CD4-positive, alpha-beta T cell (primary cell): ENCODE measurements around the gene ZNF891. TPM values are rescaled to one million over a fixed set of nuclear protein-coding genes. Genes with fewer than 3 reads are reported as not detected.

Experiments used
- ATAC-seq: fragments of 200-7000 bp; cut with Tn5 transposase; one replicate; pipeline ENCODE4 v1.10.0; 2022; ENCODE audit warnings: mild to moderate bottlenecking; ENCODE audit not compliant: poor library complexity
- CTCF ChIA-PET: fragments of 350-600 bp; sonication (Branson Sonifier 250); formaldehyde crosslinking; loops from one replicate; lab custom pipeline; 2021; ENCODE audit warnings: antibody characterized with exemption, inconsistent platforms; lab: Charles Lee
- POLR2A ChIA-PET: fragments of 350-600 bp; sonication (Branson Sonifier 250); formaldehyde crosslinking; loops from one replicate; lab custom pipeline; 2021; ENCODE audit warnings: antibody characterized with exemption, inconsistent platforms; lab: Charles Lee
- DNase-seq, 14 experiments: peaks; one replicate each; pipeline ENCODE4 v3.0.0-alpha.2; 2013 to 2020; ENCODE audit warnings: mixed read lengths in 2 of 14
- H3K27ac ChIP-seq, 2 donors: one replicate each; pipeline versions ENCODE4 v1.5.1 to v1.7.0; 2013; ENCODE audit warnings: low read length in 2 of 2, low read depth in 1 of 2, mild to moderate bottlenecking in 1 of 2
- H3K27me3 ChIP-seq, 2 experiments: 1 replicate in 1 of 2; 2 replicates in 1 of 2; pipeline versions ENCODE4 v1.6.1 to v1.7.0; 2013; ENCODE audit warnings: low read length in 2 of 2, control low read depth in 1 of 2, mild to moderate bottlenecking in 1 of 2, moderate library complexity in 1 of 2; ENCODE audit not compliant: insufficient read depth in 2 of 2, control insufficient read depth in 1 of 2
- H3K36me3 ChIP-seq: one replicate; pipeline ENCODE4 v1.6.1; 2013; ENCODE audit warnings: low read length, control low read depth; ENCODE audit not compliant: insufficient read depth
- H3K4me1 ChIP-seq: one replicate; pipeline ENCODE4 v1.6.1; 2013; ENCODE audit warnings: low read length, control low read depth; ENCODE audit not compliant: insufficient read depth
- H3K4me3 ChIP-seq: one replicate; pipeline ENCODE4 v1.5.1; 2013; ENCODE audit warnings: mild to moderate bottlenecking, low read length, moderate library complexity
- H3K9me3 ChIP-seq, 2 experiments: 1 replicate in 1 of 2; 2 replicates in 1 of 2; pipeline versions ENCODE4 v1.6.1 to v1.7.0; 2013; ENCODE audit warnings: low read length in 2 of 2, mild to moderate bottlenecking in 2 of 2, control low read depth in 1 of 2, moderate library complexity in 1 of 2; ENCODE audit not compliant: control insufficient read depth in 1 of 2, insufficient read depth in 1 of 2
- H3K27ac Mint-ChIP-seq: one replicate; pipeline ENCODE4 v1.8.0; 2020; ENCODE audit warnings: mixed read lengths
- H3K27me3 Mint-ChIP-seq: one replicate; pipeline ENCODE4 v1.8.0; 2021; ENCODE audit warnings: mixed read lengths
- H3K36me3 Mint-ChIP-seq: one replicate; pipeline ENCODE4 v1.8.0; 2021; ENCODE audit warnings: low read depth, mixed read lengths
- H3K4me1 Mint-ChIP-seq: one replicate; pipeline ENCODE4 v1.8.0; 2021; ENCODE audit warnings: low read depth, mixed read lengths
- H3K4me3 Mint-ChIP-seq: one replicate; pipeline ENCODE4 v1.8.0; 2020; ENCODE audit warnings: mild to moderate bottlenecking, mixed read lengths
- H3K9me3 Mint-ChIP-seq: one replicate; pipeline ENCODE4 v1.8.0; 2020; ENCODE audit warnings: mixed read lengths
- intact Hi-C, 2 experiments: fragments of 100-400 bp; cut with DNase I in 1 of 2; cut with micrococcal nuclease in 1 of 2; formaldehyde crosslinking; loops; one replicate each; pipeline versions ENCODE4 v1.15.1 to v1.9.0; 2023 to 2025; cut with DNase I, micrococcal nuclease
- total RNA-seq, 174 experiments: library from RNA in 2 of 174; stranded (reverse) in 2 of 174; gene quantifications; one replicate each; pipeline ENCODE4 v1.2.3 and lab custom pipeline; 2021 to 2026
- TF ChIP-seq, protein P1 (sequence below): fragments of 200-600 bp; IDR thresholded peaks from one replicate; pipeline ENCODE4 v1.8.0; 2022; ENCODE audit warnings: antibody characterized with exemption, mild to moderate bottlenecking

The ZNF891 gene
- total RNA-seq, 2 experiments from 2014 or later: 4.5 TPM

DNA sequence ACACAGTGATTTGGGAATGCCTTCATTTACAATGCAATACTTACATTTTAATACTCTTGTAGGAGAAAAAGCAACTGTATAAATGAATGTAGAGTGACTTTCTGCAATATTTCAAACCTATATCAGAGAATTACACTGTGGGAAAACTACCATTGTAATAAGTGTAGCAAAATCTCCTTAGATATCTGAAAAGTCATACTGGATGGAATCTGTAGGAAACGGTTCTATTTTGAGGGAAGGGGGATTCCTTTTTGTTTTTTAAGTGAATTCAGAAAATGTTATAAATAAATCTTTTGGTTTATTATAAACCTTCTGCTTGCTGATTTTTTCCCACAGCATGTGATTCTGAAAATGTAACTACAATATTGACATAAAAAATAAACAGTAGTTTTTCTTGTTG is 23.0 kb downstream of the ZNF891 start:
- Mint-ChIP-seq H3K9me3 (peaks cover 12% of the 10 kb centered on the region), H3K27me3 (no peaks in the 10 kb centered on the region), H3K36me3 (peaks cover 100% of the 10 kb centered on the region), H3K4me1 (no peaks in the 10 kb centered on the region), H3K27ac (no peak overlapping the region), H3K4me3 (no peak overlapping the region)
- Histone ChIP-seq H3K27ac (no peak overlapping the region), H3K9me3 (peaks cover 36 to 100% of the 10 kb centered on the region in 2 experiments), H3K36me3 (peaks cover 41% of the 10 kb centered on the region), H3K27me3 (no peaks in the 10 kb centered on the region), H3K4me1 (no peaks in the 10 kb centered on the region), H3K4me3 (no peak overlapping the region)
- DNase-seq (no peak), ATAC-seq (no peak)
- ChIA-PET CTCF (no interaction called here), POLR2A (no interaction called here)
- TF ChIP-seq, protein P1, sequence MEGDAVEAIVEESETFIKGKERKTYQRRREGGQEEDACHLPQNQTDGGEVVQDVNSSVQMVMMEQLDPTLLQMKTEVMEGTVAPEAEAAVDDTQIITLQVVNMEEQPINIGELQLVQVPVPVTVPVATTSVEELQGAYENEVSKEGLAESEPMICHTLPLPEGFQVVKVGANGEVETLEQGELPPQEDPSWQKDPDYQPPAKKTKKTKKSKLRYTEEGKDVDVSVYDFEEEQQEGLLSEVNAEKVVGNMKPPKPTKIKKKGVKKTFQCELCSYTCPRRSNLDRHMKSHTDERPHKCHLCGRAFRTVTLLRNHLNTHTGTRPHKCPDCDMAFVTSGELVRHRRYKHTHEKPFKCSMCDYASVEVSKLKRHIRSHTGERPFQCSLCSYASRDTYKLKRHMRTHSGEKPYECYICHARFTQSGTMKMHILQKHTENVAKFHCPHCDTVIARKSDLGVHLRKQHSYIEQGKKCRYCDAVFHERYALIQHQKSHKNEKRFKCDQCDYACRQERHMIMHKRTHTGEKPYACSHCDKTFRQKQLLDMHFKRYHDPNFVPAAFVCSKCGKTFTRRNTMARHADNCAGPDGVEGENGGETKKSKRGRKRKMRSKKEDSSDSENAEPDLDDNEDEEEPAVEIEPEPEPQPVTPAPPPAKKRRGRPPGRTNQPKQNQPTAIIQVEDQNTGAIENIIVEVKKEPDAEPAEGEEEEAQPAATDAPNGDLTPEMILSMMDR: no peak
- intact Hi-C loops: loop anchor here in 1 of 2 experiments (5.0 kb wide), 1 partner anchor 55 kb away; no protein-coding TSS in a partner anchor

GRCh38 chr12:133106253-133106652 is 23.8 kb downstream of the ZNF891 start:
- H3K9me3 ChIP-seq: peaks cover 40 to 100% of the 10 kb centered on the region in 2 experiments
- no peak for ATAC-seq
- POLR2A ChIA-PET: interaction anchor here (1.2 kb wide), 1 partner anchor 24 kb away, joined by 3 read pairs; the partner anchor contains the start of genes ZNF10 and ZNF891
- CTCF ChIA-PET: no interaction called here
- no peaks in the 10 kb centered on the region for H3K4me1 ChIP-seq
- H3K9me3 Mint-ChIP-seq: peaks cover 16% of the 10 kb centered on the region
- H3K27ac ChIP-seq: no peak overlapping the region
- TF ChIP-seq, protein P1: no peak
- H3K27ac Mint-ChIP-seq: no peak overlapping the region
- H3K4me3 Mint-ChIP-seq: no peak overlapping the region
- no peaks in the 10 kb centered on the region for H3K4me1 Mint-ChIP-seq
- no peak overlapping the region for H3K4me3 ChIP-seq
- H3K27me3 ChIP-seq: no peaks in the 10 kb centered on the region
- H3K36me3 Mint-ChIP-seq: peaks cover 100% of the 10 kb centered on the region
- peak in 1 of 14 experiments; percentile 1 for DNase-seq
- intact Hi-C loops: loop anchor here in 1 of 2 experiments (5.0 kb wide), 1 partner anchor 54 kb away; no protein-coding TSS in a partner anchor
- peaks cover 48% of the 10 kb centered on the region for H3K36me3 ChIP-seq
- H3K27me3 Mint-ChIP-seq: no peaks in the 10 kb centered on the region

- H3K27ac ChIP-seq: no peak overlapping the region
- ChIA-PET CTCF (no interaction called here), POLR2A (interaction anchor here (1.2 kb wide), 1 partner anchor 24 kb away, joined by 3 read pairs; the partner anchor contains the start of genes ZNF10 and ZNF891)
- DNase-seq (no peak), ATAC-seq (no peak)
- H3K4me3 ChIP-seq: no peak overlapping the region
- H3K36me3 ChIP-seq: peaks cover 55% of the 10 kb centered on the region
- no peaks in the 10 kb centered on the region for H3K4me1 ChIP-seq
- peaks cover 38 to 100% of the 10 kb centered on the region in 2 experiments for H3K9me3 ChIP-seq
- Mint-ChIP-seq H3K4me3 (no peak overlapping the region), H3K36me3 (peaks cover 100% of the 10 kb centered on the region), H3K9me3 (peaks cover 19% of the 10 kb centered on the region), H3K4me1 (no peaks in the 10 kb centered on the region), H3K27me3 (no peaks in the 10 kb centered on the region), H3K27ac (no peak overlapping the region)
- intact Hi-C loops: loop anchor here in 1 of 2 experiments (5.0 kb wide), 1 partner anchor 53 kb away; no protein-coding TSS in a partner anchor
- no peaks in the 10 kb centered on the region for H3K27me3 ChIP-seq
- TF ChIP-seq, protein P1: no peak
Measured at GRCh38 chr12:133105620-133106019, 24.5 kb downstream of the ZNF891 start.
